GM12873 (cell line): Measurements from ENCODE around the gene INAFM2.

ENCODE experiments used
- CTCF ChIP-seq: IDR thresholded peaks from 2 replicates; pipeline ENCODE4 v1.5.1; 2012; ENCODE audit warnings: low read depth, mild to moderate bottlenecking, moderate library complexity, low read length, control low read depth; ENCODE audit not compliant: insufficient read depth; ENCODE audit errors: missing control alignments

INAFM2 gene

GRCh38 chr15:40361640-40362039, 38.1 kb downstream of the INAFM2 start:
- no peak for TF ChIP-seq CTCF

DNA sequence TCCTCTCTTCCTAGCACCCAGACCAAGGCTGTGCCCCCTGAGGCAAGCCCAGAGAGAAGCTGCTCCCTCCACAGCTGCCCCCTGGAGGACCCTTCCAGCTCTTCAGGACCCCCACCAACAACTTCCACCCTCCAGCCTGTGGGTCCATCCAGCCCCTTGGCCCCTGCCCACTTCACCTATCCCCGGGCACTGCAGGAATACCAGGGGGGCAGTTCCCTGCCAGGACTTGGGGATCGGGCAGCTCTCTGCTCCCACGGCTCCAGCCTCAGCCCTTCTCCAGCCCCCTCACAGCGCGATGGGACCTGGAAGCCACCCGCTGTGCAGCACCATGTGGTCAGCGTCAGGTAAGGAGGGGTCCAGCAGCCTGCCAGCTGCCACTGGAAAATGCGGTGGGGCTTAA, 40.1 kb downstream of the INAFM2 start:
- TF ChIP-seq CTCF: no peak

DNA sequence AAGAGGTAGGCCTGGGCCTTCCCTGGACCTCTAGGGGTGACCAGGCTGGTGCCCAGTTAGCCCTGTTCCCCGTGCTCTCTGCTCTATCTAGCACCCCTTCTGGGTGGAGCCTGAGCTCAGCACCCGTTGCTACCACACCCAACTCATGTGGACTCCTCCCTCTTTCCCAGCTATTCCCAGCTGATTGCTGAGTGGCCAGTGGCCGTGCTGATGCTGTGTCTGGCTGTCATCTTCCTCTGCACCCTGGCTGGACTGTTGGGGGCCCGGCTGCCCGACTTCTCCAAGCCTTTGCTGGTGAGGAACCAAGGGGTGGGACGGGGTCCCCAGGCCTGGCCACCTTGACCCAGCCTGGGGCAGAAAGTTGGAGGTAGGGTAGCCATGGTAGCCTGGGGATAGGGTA, 40.8 kb downstream of the INAFM2 start:
- TF ChIP-seq CTCF: no peak

DNA sequence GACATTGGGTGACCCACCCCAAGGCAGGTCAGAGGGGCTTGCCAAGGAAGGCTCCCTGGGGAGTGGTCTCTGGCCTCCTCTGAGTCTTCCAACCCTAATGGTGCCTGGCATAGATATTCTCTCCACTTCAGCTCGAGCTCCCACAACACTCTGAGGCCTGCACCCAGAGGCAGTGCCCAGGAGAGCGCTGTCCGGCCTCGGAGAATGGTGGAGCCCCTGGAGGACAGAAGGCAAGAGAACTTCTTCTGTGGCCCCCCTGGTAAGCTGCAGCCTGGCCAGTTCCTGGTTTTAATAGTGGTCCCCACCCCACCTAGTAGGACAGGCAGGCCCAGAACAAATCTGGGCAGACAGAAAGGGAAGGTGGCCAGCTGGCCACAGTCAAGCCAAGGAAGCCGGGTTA, 41.5 kb downstream of the INAFM2 start:
- TF ChIP-seq CTCF: no peak

GRCh38 chr15:40365624-40366456, 42.3 kb downstream of the INAFM2 start:
- TF ChIP-seq CTCF: no peak

DNA sequence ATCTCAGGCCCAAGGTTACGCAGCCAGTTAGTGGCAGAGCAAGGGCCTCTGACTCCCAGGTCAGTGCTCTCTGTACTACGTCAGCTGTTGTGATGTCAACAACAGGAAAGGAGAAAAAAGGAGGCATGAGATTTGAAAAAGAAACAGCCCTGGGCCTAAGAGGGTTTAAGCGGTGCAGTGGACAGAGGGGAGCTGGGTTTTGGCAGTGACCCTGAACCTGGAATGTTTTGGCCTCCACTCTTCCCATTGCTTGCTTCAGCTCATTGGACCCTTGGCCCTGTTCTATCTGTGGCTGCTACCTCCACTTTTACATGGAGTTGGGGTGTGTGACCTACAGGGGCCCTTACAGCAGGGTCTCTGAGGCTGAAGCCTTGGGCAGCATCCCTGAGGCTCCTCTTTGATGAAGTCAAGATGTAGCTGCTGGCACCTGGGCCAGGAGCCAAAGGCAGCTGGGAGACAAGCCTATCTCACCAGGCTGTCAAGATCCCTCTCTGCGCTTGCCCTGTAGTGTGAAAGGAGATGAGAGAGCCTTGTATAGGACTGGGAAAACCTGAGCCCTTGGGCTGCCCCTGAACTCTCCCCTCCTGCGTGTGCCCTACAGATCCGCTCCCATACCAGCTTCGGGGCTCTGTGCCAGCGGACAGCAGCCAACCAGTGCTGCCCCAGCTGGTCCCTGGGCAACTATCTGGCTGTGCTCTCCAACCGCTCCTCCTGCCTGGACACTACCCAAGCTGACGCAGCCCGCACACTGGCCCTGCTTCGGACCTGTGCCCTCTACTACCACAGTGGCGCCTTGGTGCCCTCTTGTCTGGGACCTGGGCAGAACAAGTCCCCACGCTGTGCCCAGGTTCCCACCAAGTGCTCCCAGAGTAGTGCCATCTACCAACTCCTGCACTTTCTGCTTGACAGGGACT, 43.2 kb downstream of the INAFM2 start:
- TF ChIP-seq CTCF: no peak

DNA sequence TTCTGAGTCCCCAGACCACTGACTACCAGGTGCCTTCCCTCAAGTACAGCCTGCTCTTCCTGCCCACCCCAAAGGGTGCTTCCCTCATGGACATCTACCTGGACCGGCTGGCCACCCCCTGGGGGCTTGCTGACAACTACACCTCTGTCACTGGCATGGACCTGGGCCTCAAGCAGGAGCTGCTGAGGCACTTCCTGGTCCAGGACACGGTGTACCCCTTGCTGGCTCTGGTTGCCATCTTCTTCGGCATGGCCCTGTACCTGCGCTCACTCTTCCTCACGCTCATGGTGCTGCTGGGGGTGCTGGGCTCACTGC, 43.8 kb downstream of the INAFM2 start:
- TF ChIP-seq CTCF: no peak
